ENCODE data around the gene MRNIP.

MRNIP gene

GRCh38 chr5:179834120-179834519, 24.5 kb downstream of the MRNIP start:
- no peak overlapping the region for H3K27ac ChIP-seq

GRCh38 chr5:179833709-179834070, 24.9 kb downstream of the MRNIP start:
- TF ChIP-seq, protein P1, sequence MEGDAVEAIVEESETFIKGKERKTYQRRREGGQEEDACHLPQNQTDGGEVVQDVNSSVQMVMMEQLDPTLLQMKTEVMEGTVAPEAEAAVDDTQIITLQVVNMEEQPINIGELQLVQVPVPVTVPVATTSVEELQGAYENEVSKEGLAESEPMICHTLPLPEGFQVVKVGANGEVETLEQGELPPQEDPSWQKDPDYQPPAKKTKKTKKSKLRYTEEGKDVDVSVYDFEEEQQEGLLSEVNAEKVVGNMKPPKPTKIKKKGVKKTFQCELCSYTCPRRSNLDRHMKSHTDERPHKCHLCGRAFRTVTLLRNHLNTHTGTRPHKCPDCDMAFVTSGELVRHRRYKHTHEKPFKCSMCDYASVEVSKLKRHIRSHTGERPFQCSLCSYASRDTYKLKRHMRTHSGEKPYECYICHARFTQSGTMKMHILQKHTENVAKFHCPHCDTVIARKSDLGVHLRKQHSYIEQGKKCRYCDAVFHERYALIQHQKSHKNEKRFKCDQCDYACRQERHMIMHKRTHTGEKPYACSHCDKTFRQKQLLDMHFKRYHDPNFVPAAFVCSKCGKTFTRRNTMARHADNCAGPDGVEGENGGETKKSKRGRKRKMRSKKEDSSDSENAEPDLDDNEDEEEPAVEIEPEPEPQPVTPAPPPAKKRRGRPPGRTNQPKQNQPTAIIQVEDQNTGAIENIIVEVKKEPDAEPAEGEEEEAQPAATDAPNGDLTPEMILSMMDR (IDR thresholded peaks at IDR 0.05) = no peak
- TF ChIP-seq ZFX (IDR thresholded peaks at IDR 0.05; ENCODE audit: borderline replicate concordance) = no peak
- no peak overlapping the region for H3K27ac ChIP-seq

More at GRCh38 chr5:179834120-179834519, 24.5 kb downstream of the MRNIP start:
- no peak for TF ChIP-seq ZFX (IDR thresholded peaks at IDR 0.05; ENCODE audit: borderline replicate concordance)
- TF ChIP-seq, protein P1 (IDR thresholded peaks at IDR 0.05) = no peak

GRCh38 chr5:179833056-179833708, 25.4 kb downstream of the MRNIP start:
- TF ChIP-seq, protein P1 (IDR thresholded peaks at IDR 0.05) = no peak
- TF ChIP-seq ZFX (IDR thresholded peaks at IDR 0.05; ENCODE audit: borderline replicate concordance) = no peak
- no peak overlapping the region for H3K27ac ChIP-seq

- no peak overlapping the region for H3K27ac ChIP-seq
- TF ChIP-seq, protein P1 (IDR thresholded peaks at IDR 0.05) = no peak
- TF ChIP-seq ZFX (IDR thresholded peaks at IDR 0.05; ENCODE audit: borderline replicate concordance) = no peak
Observed at GRCh38 chr5:179832039-179832745, 26.4 kb downstream of the MRNIP start.

- no peak overlapping the region for H3K27ac ChIP-seq
- TF ChIP-seq, protein P1 (IDR thresholded peaks at IDR 0.05) = no peak
- no peak for TF ChIP-seq ZFX (IDR thresholded peaks at IDR 0.05; ENCODE audit: borderline replicate concordance)
Observed at GRCh38 chr5:179830818-179831468, 27.7 kb downstream of the MRNIP start.

GRCh38 chr5:179829732-179830435, 28.7 kb downstream of the MRNIP start:
- TF ChIP-seq, protein P1 (IDR thresholded peaks at IDR 0.05) = no peak
- TF ChIP-seq ZFX (IDR thresholded peaks at IDR 0.05; ENCODE audit: borderline replicate concordance) = no peak
- H3K27ac ChIP-seq = no peak overlapping the region
